GM23248 (cell line): ENCODE results near the gene CEND1.

ENCODE experiments used
- EZH2 ChIP-seq: fragments of 200-600 bp; sonication (generic); IDR thresholded peaks from 2 replicates; pipeline ENCODE4 v1.6.1; 2018; ENCODE audit warnings: antibody characterized with exemption, mild to moderate bottlenecking; ENCODE audit not compliant: insufficient read depth, poor library complexity, severe bottlenecking
- EZH2phosphoT487 ChIP-seq: fragments of 200-600 bp; sonication (generic); IDR thresholded peaks from 2 replicates; pipeline ENCODE4 v1.6.1; 2018; ENCODE audit warnings: antibody characterized with exemption, moderate library complexity, mild to moderate bottlenecking, low read depth; ENCODE audit not compliant: insufficient read depth

- TF ChIP-seq EZH2 (no peak), EZH2phosphoT487 (no peak)
These were observed 24.7 kb downstream of the CEND1 start for GRCh38 chr11:765025-765801.
